ENCODE results near the gene CLMP.
"Not testable (repeated sequence)": the region's sequence is repeated elsewhere in the genome, so short reads cannot be mapped to it uniquely, and the experiment has no call there.

The CLMP gene

DNA sequence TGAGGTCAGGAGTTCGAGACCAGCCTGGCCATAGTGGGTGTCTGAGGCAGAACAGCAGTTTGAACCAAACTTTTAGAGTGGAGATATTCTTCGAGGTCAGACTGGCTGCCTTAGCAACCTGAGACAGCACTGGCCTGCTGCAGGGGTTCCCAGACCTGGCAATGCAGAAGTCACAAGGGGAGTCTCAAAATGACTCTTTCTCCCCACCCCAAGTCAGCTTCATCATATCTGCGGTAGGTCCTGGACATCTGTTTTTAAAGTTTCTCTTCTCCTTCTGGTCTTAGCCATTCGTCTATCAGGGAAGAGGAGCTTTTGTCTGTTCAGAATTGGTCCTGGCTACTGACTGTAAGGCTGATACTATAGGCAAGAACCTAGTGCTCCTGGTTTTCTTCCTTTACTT, 14.5 kb upstream of the CLMP start:
- no peak overlapping the region for H3K27ac ChIP-seq
- TF ChIP-seq, protein P1, sequence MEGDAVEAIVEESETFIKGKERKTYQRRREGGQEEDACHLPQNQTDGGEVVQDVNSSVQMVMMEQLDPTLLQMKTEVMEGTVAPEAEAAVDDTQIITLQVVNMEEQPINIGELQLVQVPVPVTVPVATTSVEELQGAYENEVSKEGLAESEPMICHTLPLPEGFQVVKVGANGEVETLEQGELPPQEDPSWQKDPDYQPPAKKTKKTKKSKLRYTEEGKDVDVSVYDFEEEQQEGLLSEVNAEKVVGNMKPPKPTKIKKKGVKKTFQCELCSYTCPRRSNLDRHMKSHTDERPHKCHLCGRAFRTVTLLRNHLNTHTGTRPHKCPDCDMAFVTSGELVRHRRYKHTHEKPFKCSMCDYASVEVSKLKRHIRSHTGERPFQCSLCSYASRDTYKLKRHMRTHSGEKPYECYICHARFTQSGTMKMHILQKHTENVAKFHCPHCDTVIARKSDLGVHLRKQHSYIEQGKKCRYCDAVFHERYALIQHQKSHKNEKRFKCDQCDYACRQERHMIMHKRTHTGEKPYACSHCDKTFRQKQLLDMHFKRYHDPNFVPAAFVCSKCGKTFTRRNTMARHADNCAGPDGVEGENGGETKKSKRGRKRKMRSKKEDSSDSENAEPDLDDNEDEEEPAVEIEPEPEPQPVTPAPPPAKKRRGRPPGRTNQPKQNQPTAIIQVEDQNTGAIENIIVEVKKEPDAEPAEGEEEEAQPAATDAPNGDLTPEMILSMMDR (conservative IDR thresholded peaks at IDR 0.05): no peak

DNA sequence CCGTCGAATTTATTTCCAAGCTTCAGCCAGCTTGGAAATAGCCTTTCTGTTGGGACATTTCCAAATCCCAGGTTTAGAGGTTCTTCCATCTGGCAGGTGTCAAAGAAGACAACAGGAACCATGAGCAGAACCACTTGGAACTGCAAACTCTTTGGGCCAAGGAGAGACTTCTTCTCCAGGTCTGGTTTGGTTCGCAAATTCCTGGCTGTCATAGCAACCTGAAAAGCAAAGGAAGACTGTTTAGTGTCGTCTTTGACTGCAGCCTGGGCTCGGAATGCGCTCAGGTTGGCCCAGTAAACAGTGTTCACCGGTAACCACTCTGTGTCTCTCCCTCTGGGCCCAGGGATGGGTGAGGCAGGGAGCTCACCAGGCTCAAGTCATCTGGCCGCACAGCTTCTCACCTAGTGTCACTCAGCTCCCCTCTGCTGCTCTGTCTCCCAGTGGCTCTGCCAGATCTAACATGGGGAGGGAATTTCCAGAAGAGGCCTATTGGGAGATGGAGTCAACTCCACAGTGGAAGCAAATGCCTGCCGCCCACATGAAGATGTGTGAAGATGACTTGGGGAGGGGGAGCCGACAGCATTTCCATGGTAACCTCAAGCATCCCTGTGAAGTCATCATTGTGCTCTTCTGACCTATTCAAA, 11.9 kb upstream of the CLMP start:
- TF ChIP-seq, protein P1 (conservative IDR thresholded peaks at IDR 0.05): no peak
- H3K27ac ChIP-seq: no peak overlapping the region

DNA sequence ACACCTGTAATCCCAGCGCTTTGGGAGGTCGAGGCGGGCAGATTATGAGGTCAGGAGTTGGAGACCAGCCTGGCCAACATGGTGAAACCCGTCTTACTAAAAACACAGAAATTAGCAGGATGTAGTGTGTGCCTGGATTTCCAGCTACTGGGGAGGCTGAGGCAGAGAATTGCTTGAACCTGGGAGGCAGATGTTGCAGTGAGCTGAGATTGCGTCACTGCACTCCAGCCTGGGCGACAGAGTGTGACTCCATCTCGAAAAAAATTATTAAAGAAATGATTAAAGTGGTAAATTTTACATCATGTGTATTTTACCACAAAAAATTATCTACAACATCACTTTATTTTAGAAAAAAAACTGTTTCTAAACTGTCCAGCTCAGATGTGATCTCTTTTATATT, 11.0 kb upstream of the CLMP start:
- not testable (repeated sequence) for H3K27ac ChIP-seq

DNA sequence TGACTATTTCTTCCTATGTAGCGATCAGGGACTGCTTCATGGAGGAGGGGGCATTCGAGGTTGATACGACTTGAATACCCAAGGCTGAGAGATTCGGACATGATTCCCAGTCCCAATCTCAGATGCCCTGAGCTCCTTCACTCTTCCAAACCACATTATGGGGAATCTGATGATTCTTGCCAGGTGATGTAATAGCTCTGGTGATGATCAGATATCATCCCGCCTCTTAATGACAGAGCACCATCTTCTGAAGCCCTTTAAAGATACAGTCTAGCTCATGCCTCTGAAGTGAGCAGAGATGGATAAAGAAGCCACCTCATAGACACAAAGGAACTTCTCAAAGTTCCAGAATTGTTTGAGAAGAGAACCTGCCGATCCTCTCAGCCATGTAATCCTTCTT, 8.9 kb upstream of the CLMP start:
- TF ChIP-seq, protein P1 (conservative IDR thresholded peaks at IDR 0.05): no peak
- H3K27ac ChIP-seq: no peak overlapping the region

DNA sequence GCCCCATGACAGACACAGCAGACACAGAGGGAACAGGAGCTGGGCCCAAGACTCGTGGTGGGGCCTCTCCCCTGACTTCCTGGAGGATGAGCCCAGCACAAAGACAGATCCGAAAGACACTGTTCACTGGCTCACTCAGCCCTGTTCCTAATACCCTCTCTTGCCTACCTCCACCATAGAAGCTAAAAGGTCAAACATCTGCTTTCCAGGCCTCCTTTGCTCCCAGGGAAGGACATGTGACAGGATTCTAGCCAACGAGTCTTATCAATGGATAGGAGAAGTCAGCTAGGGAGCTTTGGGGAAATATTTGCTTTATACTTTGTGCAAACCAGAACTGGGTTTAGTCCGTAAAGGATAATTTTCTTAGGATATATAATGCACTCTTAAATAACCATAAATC, 8.4 kb upstream of the CLMP start:
- no peak overlapping the region for H3K27ac ChIP-seq
- TF ChIP-seq, protein P1 (conservative IDR thresholded peaks at IDR 0.05): no peak

DNA sequence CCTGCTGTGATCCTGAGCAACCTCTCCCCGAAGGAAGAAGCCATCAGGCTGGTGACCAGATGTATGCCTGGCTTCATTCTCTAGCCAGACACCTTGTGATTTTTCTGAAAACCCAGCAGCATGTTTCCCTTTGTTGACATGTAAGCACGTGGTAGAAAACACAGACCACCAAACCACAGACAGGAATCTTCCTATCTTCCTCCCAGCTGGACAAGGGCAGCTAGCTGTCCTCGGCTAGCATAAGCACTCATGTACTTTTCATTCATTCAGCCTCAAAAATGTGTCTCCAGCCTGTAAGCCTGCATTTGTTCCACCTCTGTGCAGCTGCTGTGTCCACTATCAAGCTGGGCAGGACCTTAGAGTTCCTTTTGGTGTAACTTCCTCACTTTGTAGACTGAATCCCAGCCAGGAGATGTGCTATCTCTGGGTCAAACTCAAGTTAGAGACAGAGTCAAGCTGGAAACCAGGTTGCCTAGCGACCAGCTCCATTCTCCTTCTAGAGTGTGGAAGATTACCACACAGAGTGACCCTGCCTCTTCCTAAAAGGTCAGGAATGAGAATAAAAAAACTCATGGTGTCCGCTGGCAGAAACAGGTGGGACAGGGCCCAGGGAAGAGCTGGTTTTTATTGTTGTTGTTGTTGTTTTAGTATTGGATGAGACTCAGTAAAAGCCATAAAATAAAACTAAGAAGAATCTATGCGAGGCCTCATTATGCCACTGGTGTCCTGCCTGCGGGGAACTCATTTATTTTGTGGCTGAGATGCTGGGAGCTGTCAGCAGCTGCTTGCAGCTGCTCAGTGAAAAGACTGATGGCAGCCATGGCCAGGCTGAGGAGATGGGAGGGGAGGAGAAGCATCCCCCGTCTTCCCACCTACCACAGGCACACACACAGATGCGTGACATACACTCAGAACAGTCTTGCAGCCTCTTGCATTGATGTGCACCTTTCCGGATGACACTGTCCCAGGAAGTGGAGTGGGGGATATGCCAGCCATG, 7.4 kb upstream of the CLMP start:
- TF ChIP-seq, protein P1 (conservative IDR thresholded peaks at IDR 0.05): no peak

DNA sequence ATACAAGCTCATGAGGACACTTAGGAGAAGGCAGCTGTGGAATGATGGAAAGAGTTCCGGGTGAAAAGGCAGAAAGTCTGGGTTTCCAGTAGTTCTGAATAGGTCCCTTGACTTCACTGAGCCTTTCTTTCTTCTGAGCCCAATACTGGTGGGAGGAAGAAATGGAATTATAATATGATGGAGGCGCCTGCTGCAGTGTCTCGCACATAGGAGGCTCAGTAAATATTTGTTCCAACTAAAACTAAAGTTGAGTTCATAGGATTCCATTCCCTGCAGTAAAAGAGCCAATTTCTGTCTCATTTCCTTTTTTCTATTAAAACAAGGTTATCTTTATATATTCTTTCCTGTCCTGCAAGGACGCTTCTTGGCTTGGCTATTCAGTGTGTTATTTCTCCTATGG, 5.2 kb upstream of the CLMP start:
- TF ChIP-seq, protein P1 (conservative IDR thresholded peaks at IDR 0.05): no peak
- H3K27ac ChIP-seq: no peak overlapping the region

More for the DNA sequence above, 7.4 kb upstream of the CLMP start:
- H3K27ac ChIP-seq: no peak overlapping the region

DNA sequence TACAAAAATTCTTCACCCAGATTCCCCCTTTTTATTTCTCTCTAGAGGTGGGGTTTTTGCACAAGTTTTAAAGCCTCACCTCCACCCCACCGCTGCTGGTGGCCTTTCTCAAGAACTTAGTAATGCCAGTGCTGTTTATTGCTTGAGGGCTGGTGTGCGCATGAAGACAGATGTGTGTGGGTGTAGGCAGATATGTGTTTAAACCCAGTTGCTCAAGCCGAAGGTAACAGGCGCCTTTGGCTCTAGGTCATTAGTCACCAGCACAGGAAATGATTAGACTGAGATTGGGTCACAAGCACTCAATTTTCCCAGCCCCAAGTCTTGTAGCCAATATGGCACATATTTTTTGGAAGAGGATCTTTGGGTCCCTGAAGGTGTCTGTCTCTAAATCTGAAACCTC, 2.7 kb upstream of the CLMP start:
- H3K27ac ChIP-seq: no peak overlapping the region
- TF ChIP-seq, protein P1 (conservative IDR thresholded peaks at IDR 0.05): no peak
